ENCODE data around the gene GLI3.

Gene GLI3

GRCh38 chr7:42081671-42082070 is 155.3 kb downstream of the GLI3 start:
- no peak for DNase-seq (ENCODE audit: low read depth in 2 of 2)

GRCh38 chr7:42080841-42081586 is 156.0 kb downstream of the GLI3 start:
- no peak for DNase-seq (ENCODE audit: low read depth in 2 of 2)

- DNase-seq (ENCODE audit: low read depth in 2 of 2), result no peak
These were observed 159.5 kb downstream of the GLI3 start for GRCh38 chr7:42077271-42078135.

- DNase-seq (ENCODE audit: low read depth in 2 of 2), result no peak
These were observed 160.1 kb downstream of the GLI3 start for GRCh38 chr7:42076870-42077269.

- no peak for DNase-seq (ENCODE audit: low read depth in 2 of 2)
These were observed 161.6 kb downstream of the GLI3 start for GRCh38 chr7:42075418-42075817.

- no peak for DNase-seq (ENCODE audit: low read depth in 2 of 2)
These were observed 162.9 kb downstream of the GLI3 start for GRCh38 chr7:42074076-42074475.

GRCh38 chr7:42071372-42072261 is 165.4 kb downstream of the GLI3 start:
- no peak for DNase-seq (ENCODE audit: low read depth in 2 of 2)

- DNase-seq (ENCODE audit: low read depth in 2 of 2), result no peak
These were observed 166.9 kb downstream of the GLI3 start for GRCh38 chr7:42070068-42070467.

- DNase-seq (ENCODE audit: low read depth in 2 of 2), result no peak
These were observed 167.4 kb downstream of the GLI3 start for GRCh38 chr7:42069590-42069989.

GRCh38 chr7:42068554-42069280 is 168.3 kb downstream of the GLI3 start:
- DNase-seq (ENCODE audit: low read depth in 2 of 2), result no peak

GRCh38 chr7:42065942-42066341 is 171.1 kb downstream of the GLI3 start:
- DNase-seq (ENCODE audit: low read depth in 2 of 2), result no peak

GRCh38 chr7:42065015-42065414 is 172.0 kb downstream of the GLI3 start:
- DNase-seq (ENCODE audit: low read depth in 2 of 2), result no peak

GRCh38 chr7:42064534-42064933 is 172.5 kb downstream of the GLI3 start:
- no peak for DNase-seq (ENCODE audit: low read depth in 2 of 2)

- DNase-seq (ENCODE audit: low read depth in 2 of 2), result no peak
These were observed 177.7 kb downstream of the GLI3 start for GRCh38 chr7:42059275-42059674.

- no peak for DNase-seq (ENCODE audit: low read depth in 2 of 2)
These were observed 179.7 kb downstream of the GLI3 start for GRCh38 chr7:42057331-42057730.

- DNase-seq (ENCODE audit: low read depth in 2 of 2), result no peak
These were observed 181.8 kb downstream of the GLI3 start for GRCh38 chr7:42055171-42055570.

GRCh38 chr7:42053834-42054233 is 183.2 kb downstream of the GLI3 start:
- no peak for DNase-seq (ENCODE audit: low read depth in 2 of 2)

- no peak for DNase-seq (ENCODE audit: low read depth in 2 of 2)
These were observed 187.2 kb downstream of the GLI3 start for GRCh38 chr7:42049761-42050160.

- DNase-seq (ENCODE audit: low read depth in 2 of 2), result no peak
These were observed 190.5 kb downstream of the GLI3 start for GRCh38 chr7:42046483-42046882.

GRCh38 chr7:42045961-42046360 is 191.0 kb downstream of the GLI3 start:
- DNase-seq (ENCODE audit: low read depth in 2 of 2), result no peak

- DNase-seq (ENCODE audit: low read depth in 2 of 2), result no peak
These were observed 197.1 kb downstream of the GLI3 start for GRCh38 chr7:42039921-42040320.

All from stimulated activated CD8-positive, alpha-beta memory T cell treated with anti-CD3 and anti-CD28 coated beads, Interleukin-2, amount 100 ng/mL, for 48 hours (primary cell).